Measurements from ENCODE around the gene UTP25. TPM values are rescaled to one million over a fixed set of nuclear protein-coding genes. Genes with fewer than 3 reads are reported as not detected.

UTP25 gene
- total RNA-seq, 1 donor from 2014 or later: 10.6 TPM

- FAIRE-seq: no peak
- no peak for DNase-seq (ENCODE audit: low spot score in 2 of 2)
These were observed 41.7 kb downstream of the UTP25 start for GRCh38 chr1:209869291-209870149.

DNA sequence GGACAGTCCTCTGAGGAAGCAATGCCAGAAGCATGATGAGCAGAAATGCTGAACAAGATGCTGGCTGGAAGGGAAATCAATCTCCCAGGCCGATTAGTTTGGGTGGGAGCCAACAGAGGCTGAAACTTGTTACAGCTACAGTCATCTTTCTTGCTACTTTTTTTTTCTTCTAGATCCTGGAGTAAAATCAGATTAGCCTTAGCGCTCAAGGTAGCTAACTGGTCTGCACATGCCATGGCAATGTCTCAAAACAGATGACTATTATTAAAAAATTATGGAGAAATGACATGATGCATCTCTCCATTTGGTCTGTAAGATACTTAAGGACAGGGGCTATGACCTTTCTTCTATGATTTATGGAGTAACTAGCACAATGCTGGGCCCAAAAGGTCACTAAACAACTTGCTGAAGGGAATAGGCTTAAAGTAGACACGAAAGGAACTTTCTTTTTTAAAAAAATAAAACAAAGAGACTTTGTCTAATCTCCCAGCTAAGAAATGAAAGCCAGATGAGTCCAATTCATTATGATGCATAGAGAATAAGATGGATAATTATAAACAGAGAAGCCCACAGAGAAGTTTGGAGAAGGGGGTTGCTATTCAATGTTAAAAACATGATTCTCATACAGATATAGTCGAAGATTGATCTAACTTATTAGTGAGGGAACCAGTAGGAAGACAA lies 42.5 kb downstream of the UTP25 start:
- no peak for DNase-seq (ENCODE audit: low spot score in 2 of 2)
- FAIRE-seq: no peak

DNA sequence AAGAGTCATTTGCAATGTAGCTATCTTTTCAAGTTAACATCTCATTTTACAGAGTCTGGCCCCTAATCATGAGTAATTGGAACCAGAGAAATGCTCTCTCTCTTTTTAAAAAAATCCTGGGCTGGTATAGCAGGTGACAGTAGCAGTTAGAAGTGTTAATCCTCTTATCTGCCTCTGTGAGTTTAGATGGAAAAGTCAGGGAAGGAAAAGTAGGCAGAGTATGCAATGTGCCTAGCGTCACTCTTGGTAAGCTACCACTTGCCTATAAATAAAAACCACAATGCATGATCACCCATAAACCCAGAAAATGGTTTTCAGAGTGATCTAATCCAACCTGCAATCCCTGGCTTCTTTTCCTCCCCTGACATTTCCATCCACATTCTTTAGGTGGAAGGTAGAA lies 43.2 kb downstream of the UTP25 start:
- FAIRE-seq (no peak), DNase-seq (ENCODE audit: low spot score in 2 of 2) (no peak)

DNA sequence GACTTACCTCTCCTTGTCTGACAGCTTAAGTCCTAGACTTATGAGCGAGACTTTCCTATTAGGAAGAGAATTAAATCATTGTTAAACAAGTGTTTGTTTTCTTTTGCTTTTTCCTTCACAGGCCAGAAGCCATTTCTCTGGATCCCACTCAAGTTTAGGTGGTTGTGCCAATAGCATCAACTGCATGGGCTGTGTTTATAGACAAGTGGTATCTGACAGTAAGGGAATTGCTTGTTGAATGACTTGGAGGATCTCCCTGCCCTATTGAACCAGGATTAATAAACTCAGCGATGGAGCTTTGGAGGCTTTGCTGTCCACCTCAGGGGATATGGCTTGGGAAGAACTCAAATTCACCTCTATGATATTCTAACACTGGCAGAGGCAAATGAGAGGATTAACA lies 43.7 kb downstream of the UTP25 start:
- DNase-seq (ENCODE audit: low spot score in 2 of 2) (no peak), FAIRE-seq (no peak)

GRCh38 chr1:209873067-209873799 lies 45.5 kb downstream of the UTP25 start:
- DNase-seq (ENCODE audit: low spot score in 2 of 2) (no peak), FAIRE-seq (no peak)

DNA sequence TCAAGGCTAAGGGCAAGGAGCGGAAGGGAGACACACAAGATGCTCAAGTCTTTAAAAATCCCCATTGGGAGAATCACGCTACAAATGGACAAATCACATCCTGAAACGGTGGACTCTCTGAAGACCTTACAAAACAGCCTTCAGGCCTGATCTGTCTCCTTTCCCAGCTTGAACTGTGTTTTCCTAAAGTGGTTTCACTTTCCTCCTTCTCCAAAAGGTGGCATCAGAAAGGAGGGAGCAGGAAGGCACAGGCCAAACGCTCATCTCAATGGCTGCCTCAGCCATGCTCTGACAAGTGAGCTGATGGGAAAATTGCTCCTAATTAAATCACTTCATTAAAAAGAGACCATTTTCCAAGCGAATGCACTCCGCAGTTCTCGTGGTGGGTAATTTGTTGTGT lies 47.7 kb downstream of the UTP25 start:
- no peak for FAIRE-seq
- no peak for DNase-seq (ENCODE audit: low spot score in 2 of 2)

DNA sequence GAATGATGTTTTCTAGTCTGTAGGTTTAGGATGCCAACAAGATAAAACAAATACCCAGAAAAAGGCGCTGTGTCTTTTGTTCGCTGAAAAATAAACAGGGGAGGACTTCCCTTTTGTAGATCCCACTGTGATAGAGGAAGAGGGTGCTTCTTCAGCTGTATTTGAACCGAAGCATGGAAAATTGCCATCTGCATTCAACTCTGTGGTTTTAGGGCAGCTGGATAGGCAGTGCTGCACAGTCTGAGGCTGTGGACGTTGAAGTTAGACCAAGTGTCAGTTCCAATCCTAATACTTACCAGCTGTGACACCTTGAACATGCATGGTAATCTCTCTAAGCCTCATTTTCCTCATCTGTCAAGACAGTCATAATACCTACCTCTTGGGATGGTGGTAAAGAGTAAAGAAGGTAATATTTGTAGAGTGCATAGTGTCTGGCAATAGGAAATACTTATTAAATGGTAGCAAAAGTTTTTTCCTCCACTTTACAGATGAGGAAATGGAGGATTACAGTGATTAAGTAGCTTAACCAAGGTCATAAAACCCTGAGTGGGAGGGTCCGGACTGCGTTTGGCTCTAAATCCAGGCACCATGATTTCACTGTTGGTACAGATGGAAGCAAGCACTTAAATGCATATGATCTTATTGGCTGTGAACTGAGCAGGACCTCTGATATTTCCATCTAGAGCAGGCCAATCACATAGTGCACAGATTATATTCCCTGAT lies 48.5 kb downstream of the UTP25 start:
- FAIRE-seq (no peak), DNase-seq (ENCODE audit: low spot score in 2 of 2) (no peak)

DNA sequence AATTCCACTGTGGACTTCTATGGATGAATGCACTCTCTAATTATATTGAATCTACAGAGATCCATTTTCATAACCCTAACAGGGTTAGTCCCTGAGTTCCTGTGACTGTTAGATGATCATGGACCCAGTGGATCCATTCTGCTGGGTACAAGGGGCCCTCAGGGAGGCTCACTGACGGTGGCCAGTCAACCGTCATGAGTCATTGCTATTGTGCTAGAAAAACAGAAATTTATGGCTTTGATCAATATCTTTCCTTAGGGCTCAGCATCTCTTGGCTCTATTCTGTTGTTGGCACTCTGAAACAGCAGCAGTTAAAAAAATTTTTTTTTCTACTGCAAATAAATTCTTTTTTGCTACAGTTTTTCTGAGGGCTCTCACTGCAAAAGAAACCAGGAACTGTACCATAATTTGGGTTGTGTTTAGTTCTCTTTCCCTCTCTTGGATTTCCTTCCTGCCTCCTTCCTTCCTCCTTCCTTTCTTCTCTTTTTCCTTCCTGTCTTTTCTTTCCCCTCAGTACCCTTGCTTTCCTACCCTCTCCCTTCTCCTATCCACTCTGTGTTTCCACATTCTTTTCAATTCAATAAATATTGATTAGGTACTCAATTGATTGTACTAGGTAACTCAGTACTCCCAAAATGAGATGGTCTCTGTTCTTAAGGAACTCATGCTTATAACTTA lies 49.5 kb downstream of the UTP25 start:
- DNase-seq (ENCODE audit: low spot score in 2 of 2) (no peak), FAIRE-seq (no peak)

- FAIRE-seq: no peak
These were observed 51.2 kb downstream of the UTP25 start for GRCh38 chr1:209878964-209879363.

GRCh38 chr1:209879539-209879938 lies 51.8 kb downstream of the UTP25 start:
- no peak for FAIRE-seq
- no peak for DNase-seq (ENCODE audit: low spot score in 2 of 2)

More at GRCh38 chr1:209878964-209879363, 51.2 kb downstream of the UTP25 start:
- DNase-seq (ENCODE audit: low spot score in 2 of 2): no peak

DNA sequence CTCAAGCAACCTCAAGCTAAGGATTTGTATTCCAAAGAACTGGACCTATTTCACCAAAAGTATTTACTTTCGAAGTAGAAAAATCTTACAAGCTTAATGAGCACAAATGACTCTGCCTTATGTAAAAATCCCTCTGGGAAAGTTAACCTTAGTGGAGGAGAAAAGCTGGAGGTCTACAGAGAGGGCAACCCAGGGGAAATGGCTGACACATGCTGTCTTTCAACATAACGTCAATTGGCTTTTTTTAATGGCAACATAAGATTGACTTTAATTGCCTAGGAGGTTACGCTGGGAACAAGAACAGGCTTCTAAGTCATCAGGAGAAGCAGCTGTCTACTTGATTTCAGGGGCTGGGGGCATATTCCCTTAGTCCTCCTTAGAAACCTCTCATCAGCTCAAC lies 52.3 kb downstream of the UTP25 start:
- no peak for DNase-seq (ENCODE audit: low spot score in 2 of 2)
- no peak for FAIRE-seq

DNA sequence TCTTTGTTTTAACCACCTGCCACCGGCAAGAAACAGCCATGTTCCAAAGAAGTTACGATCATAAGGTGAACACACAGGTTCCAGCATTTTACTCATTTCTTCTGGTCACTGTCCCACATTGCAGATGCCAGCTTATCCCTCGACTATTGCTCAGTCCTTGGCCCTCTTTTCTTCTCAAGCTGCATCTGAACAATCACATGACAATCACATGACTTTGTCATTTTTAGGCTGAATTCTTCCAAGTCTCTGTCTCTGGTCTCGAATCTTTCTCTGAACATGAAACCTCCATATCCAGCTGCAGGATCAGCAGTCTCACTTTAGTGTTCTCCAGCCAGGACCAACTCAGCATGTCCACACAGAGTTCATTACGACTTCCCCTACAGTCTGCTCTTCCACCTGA lies 53.8 kb downstream of the UTP25 start:
- DNase-seq (ENCODE audit: low spot score in 2 of 2) (no peak), FAIRE-seq (no peak)

GRCh38 chr1:209882286-209882685 lies 54.5 kb downstream of the UTP25 start:
- FAIRE-seq (no peak), DNase-seq (ENCODE audit: low spot score in 2 of 2) (no peak)

- FAIRE-seq (no peak), DNase-seq (ENCODE audit: low spot score in 2 of 2) (no peak)
These were observed 55.2 kb downstream of the UTP25 start for GRCh38 chr1:209882942-209883340.

DNA sequence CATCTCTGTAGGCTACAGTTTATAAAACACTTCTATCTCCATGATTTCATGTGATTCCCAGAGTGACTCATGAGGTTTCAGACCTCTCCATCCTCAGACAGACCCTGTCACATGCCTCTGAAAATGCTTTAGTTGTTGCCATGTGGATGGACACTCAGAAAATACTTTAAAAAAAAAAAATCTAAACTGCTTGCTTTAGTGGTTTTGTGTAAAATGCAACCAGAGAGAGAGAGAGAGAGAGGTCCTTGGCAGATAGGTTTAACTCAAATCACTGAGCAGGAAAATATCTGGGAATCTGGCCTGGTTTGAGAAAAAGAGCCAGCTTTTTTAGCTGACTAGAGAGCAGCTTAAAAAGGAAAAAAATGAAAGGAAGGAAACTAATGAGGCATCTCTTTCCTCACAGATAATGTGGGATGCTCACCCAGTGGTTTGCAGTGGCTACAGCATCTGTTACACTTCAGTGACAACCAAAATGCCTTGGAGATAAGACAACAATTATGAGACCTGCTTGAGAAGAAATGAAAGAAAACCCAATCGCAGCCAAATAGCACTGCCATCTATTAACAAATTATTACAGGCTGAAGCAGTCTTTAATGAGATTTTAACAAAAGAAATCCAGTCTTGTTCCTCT lies 55.7 kb downstream of the UTP25 start:
- DNase-seq (ENCODE audit: low spot score in 2 of 2): no peak
- no peak for FAIRE-seq

DNA sequence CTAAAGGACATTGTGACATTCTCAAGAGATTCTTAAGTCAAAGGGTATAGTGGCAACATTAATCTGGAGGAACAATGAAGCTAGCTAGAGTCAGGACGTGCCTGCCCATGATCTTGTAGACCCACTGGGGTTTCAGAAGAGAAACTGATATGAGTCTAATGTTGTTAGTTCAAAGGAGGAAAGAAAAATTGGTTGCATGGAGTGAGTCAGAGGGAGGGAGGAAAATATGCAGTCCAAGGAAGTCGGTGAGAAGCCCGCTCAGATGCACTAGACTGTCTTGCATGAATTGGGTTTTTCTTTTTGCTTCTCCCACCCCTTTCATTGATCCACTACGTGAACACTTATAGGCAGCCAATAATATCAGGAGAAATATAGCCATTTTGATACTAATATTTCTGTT lies 56.5 kb downstream of the UTP25 start:
- no peak for DNase-seq (ENCODE audit: low spot score in 2 of 2)
- FAIRE-seq: no peak

- DNase-seq (ENCODE audit: low spot score in 2 of 2) (no peak), FAIRE-seq (no peak)
These were observed 56.9 kb downstream of the UTP25 start for GRCh38 chr1:209884665-209885117.

- FAIRE-seq: no peak
- no peak for DNase-seq (ENCODE audit: low spot score in 2 of 2)
These were observed 57.8 kb downstream of the UTP25 start for GRCh38 chr1:209885403-209886218.

GRCh38 chr1:209886219-209886536 lies 58.4 kb downstream of the UTP25 start:
- FAIRE-seq (no peak), DNase-seq (ENCODE audit: low spot score in 2 of 2) (no peak)

Data from frontal cortex (tissue), 4 donors.